ENCODE data around the gene ABCA8. TPM values are rescaled to one million over a fixed set of nuclear protein-coding genes. Genes with fewer than 3 reads are reported as not detected.
"Not testable (repeated sequence)": the region's sequence is repeated elsewhere in the genome, so short reads cannot be mapped to it uniquely, and the experiment has no call there.

The ABCA8 gene, protein sequence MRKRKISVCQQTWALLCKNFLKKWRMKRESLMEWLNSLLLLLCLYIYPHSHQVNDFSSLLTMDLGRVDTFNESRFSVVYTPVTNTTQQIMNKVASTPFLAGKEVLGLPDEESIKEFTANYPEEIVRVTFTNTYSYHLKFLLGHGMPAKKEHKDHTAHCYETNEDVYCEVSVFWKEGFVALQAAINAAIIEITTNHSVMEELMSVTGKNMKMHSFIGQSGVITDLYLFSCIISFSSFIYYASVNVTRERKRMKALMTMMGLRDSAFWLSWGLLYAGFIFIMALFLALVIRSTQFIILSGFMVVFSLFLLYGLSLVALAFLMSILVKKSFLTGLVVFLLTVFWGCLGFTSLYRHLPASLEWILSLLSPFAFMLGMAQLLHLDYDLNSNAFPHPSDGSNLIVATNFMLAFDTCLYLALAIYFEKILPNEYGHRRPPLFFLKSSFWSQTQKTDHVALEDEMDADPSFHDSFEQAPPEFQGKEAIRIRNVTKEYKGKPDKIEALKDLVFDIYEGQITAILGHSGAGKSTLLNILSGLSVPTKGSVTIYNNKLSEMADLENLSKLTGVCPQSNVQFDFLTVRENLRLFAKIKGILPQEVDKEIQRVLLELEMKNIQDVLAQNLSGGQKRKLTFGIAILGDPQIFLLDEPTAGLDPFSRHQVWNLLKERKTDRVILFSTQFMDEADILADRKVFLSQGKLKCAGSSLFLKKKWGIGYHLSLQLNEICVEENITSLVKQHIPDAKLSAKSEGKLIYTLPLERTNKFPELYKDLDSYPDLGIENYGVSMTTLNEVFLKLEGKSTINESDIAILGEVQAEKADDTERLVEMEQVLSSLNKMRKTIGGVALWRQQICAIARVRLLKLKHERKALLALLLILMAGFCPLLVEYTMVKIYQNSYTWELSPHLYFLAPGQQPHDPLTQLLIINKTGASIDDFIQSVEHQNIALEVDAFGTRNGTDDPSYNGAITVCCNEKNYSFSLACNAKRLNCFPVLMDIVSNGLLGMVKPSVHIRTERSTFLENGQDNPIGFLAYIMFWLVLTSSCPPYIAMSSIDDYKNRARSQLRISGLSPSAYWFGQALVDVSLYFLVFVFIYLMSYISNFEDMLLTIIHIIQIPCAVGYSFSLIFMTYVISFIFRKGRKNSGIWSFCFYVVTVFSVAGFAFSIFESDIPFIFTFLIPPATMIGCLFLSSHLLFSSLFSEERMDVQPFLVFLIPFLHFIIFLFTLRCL (N-terminal part only)
- polyA plus RNA-seq (ENCODE audit: insufficient read length): 51.5 TPM

- peak; percentile 58 for DNase-seq
Observed at GRCh38 chr17:68955181-68955841, at the start of gene ABCA8. Gene ABCA8, minus strand, starts transcription at chr17:68955392. Its CDS starts 13,358 bp downstream, at chr17:68942034.

GRCh38 chr17:69004759-69005158 lies 49.6 kb upstream of the ABCA8 start:
- DNase-seq: not testable (repeated sequence)

DNA sequence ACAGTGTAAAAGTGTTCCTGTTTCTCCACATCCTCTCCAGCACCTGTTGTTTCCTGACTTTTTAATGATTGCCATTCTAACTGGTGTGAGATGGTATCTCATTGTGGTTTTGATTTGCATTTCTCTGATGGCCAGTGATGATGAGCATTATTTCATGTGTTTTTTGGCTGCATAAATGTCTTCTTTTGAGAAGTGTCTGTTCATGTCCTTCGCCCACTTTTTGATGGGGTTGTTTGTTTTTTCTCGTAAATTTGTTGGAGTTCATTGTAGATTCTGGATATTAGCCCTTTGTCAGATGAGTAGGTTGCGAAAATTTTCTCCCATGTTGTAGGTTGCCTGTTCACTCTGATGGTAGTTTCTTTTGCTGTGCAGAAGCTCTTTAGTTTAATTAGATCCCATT lies 44.6 kb upstream of the ABCA8 start:
- not testable (repeated sequence) for DNase-seq

DNA sequence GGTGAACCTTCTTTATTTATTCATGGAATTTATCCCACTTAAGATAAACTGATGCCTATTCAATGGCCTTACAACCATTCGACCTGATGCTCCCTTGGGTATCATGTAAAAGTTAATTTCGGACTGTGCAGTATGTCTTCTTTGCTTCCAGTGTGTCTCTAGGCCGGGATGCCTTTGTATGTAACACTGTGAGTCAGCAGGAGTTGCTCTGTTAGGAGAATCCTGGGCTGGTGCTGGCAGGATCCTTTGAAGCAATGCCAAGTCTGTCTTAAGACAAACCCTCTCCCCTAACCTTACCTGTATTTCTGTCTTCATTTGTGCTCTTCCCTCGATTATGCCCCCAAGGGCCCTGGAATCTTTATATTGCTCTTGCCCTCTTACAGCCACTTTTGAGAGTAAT lies 37.9 kb upstream of the ABCA8 start:
- DNase-seq: no peak

- no peak for DNase-seq
Observed at GRCh38 chr17:68987966-68988365, 32.8 kb upstream of the ABCA8 start.

DNA sequence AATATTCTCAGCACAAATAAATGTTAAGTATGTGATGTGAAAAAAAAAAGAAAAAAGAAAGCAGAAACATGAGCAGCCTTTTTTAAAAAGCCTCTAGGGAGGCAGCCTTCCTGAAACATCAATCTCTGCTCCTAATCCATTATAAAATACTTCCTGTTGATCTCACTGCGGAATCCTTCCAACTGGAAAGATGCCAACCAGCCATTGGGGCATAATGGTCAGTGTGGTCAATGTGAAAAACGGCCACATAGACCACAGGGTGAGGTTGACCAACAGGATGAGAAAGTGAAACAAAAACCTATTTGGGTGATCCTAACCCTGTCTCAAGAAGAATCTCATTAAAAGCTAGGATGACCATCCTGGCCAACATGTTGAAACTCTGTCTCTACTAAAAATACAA lies 26.1 kb upstream of the ABCA8 start:
- DNase-seq: peak; percentile 19

DNA sequence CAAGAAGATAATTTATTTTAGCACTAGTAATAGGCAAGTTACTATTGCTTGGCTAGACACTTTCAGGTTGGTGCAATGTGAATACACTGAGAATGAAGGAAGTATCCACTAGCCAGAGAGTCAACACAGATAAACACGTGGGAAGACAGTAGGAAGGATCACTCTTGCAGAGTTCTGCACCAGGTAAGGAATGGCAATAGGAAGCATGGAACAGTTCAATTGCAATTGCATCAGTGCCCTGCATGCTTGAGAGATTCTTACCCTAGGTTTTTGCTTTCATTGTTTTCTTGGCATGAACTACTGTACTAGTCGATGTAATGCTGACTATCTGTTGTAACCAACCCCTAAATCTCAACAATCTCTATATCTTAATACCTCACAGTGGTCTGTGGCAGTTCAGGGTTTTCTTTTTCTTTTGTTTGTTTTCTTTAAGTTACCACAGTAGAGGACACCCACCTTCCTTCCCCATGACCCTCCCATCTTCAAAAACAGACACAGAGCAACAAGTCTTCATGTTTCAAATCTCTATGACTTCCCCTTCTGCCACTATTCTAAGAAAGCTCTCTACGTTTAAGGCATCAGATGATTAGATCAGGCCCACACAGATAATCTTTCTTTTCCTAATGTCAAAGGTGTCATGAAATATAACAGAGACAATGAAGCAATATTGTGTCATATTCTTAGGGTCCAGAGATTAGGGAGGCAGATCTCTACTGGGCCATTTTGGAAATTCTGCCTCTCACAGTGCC lies 18.1 kb upstream of the ABCA8 start:
- DNase-seq: no peak

DNA sequence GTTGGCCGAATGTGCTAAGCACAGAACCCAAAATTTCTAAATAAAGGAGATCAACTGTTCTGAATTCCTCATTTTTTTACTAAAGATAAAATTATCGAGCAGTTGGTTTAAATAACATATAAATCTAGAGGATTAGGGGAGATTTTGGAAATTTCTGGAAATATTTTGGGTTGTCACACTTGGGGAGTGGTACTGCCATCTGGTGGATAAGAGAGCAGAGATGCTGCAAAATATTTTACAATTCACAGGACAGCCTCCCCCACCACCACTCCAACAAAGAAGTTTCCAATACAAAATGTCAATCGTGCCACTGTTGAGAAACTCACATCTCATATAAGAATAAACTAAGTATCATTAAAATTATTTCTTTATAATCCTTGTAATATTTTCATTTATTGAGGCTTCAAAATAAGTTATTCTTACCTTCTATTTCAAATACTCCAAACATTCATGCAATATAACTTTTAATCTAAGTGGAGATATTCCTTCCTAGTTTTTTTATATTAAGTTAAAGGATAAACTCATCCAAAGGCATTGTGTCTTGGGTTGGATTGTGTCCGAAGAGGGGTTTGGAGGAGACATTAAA lies 17.0 kb upstream of the ABCA8 start:
- DNase-seq: peak; percentile 58

- DNase-seq: no peak
Observed at GRCh38 chr17:68969101-68969500, 13.9 kb upstream of the ABCA8 start.

DNA sequence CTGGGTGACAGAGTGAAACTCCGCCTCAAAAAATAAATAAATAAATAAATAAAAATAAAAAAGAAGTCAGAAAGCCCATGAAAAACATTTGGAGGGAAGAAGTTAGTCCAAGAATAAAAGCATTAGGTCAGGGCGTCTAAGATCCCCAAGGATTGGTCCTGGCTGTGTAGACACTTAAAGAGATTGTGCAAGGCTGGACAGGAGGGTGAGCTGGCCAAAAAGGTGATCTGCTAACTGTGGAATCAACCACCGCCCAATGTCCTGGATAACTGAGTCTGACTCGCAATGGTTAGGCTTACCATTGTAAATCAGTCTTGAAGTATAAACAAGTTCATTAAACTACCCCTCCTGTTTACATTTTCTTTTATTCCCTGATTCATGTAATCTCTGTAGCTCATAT lies 8.8 kb upstream of the ABCA8 start:
- no peak for DNase-seq

DNA sequence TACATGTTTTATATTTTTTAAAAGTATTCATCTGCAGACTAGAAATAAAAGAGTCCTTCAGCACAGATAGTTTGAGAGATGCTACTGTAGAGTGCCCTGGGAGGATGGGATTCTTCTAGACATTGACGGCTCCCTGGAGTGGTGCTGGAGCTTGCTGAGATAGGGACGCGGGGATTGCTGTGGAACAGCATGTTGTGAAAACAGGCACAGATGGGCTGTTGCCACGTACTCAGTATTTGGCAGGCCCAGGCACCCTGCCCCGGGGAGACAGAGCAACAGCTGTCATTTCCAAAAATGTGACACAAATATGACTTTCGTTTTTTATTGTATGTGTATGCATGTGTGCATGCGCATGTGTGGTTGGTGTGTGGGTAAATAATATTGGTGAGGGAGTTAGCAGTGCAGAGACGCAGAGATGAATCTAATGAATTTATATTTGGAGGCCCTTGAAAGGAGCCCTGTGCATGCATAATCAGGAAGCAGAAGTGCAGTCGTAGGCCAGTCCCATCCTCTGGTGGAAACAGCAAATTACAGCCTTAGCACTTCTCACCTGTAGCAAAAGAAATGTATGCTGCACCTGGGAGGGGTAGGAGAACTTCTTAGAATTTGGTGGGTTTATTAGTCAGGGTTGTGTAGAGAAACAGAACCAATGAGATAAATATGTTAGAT lies 6.2 kb upstream of the ABCA8 start:
- DNase-seq: no peak

DNA sequence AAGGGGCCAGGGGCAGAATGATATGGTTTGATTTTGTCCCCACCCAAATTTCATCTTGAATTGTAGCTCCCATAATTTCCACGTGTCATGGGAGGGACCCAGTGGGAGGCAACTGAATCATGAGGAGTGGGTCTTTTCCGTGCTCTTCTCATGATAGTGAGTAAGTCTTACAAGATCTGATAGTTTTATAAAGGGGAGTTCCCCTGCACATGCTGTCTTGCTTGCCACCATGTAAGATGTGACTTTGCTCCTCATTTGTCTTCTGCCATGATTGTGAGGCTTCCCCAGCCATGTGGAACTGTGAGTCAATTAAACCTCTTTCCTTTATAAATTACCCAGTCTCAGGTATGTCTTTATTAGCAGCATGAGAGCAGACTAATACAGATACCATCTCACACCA lies 3.9 kb upstream of the ABCA8 start:
- not testable (repeated sequence) for DNase-seq

GRCh38 chr17:68957944-68958343 lies 2.8 kb upstream of the ABCA8 start:
- DNase-seq: no peak

DNA sequence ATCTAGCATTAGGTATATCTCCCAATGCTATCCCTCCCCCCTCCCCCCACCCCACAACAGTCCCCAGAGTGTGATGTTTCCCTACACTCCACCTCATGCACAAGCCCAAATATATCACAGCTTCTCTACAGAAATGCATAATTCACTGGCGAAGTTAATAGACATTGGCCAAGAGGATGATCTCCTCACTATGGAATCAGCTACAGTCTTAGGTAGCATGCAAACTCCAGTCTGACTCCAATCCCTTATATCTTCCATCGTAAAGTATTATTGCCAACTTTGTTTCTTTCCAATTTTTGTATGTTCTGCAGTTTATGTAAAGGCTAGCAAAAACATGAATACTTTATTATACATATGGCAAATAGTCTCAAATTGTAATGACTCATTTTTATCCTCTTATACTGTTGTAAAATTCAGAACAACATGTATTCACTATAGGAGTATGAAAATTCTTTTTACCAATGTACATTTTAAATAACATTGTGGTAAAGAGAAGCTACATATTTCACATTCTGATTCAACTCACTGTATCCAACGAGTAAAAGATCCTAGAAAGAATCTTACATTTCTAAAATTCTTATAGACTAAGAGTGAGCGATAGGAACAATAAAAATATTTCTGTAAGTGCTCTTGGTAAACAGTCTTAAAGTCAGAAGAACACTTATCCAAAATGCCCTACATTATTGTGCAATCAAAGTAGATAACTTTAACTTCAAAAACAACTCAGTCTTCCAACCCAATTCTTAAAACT lies 871 bp downstream of the ABCA8 start:
- peak; percentile 13 for DNase-seq

GRCh38 chr17:68953340-68953997 lies 1.7 kb downstream of the ABCA8 start:
- DNase-seq: no peak

GRCh38 chr17:68950725-68951124 lies 4.5 kb downstream of the ABCA8 start:
- no peak for DNase-seq

DNA sequence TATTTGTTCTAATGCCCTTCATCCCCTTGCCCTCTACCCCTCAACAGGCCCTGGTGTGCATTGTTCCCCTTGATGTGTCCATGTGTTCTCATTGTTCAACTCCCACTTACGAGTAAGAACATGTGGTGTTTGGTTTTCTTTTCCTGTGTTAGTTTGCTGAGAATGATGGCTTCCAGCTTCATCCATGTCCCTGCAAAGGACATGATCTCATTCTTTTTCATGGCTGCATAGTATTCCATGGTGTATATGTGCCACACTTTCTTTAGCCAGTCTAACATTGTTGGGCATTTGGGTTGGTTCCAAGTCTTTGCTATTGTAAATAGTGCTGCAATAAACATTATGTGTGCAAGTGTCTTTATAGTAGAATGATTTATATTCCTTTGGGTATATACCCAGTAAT lies 7.3 kb downstream of the ABCA8 start:
- DNase-seq: not testable (repeated sequence)

DNA sequence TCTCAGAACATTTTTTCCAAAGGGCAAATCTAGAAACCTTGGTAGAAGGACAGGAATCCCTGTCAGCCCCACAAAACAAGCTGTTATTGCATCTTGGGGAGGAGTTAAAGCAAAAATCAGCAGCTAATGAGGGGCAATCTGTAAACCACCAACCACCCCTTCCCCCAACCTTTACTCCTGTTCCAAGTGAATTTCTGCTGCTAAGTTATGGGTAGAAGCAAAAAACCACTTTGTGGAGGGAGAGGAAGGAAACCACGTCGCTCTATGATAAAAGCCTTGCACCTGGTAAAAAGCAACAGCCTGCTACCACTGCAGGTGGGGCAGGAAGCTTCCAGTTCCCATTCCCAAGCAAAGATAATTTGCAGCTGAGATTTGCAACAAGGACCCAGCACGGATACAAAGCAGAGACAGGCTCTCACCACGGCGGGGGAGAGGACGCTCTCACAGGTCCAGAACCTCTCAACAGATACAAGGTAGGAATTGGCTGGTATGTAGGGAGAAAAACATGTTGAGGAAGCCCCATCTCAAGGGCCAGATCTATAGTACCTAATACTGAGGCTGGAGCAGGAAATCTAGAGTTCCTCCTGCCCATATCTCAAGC lies 10.7 kb downstream of the ABCA8 start:
- no peak for DNase-seq

- not testable (repeated sequence) for DNase-seq
Observed at GRCh38 chr17:68943812-68944182, 11.4 kb downstream of the ABCA8 start.

All from hindlimb muscle (tissue), 1 donor.